NOMO-1 (cell line): Measurements from ENCODE around the gene NMBR.
"Not testable (repeated sequence)": the region's sequence is repeated elsewhere in the genome, so short reads cannot be mapped to it uniquely, and the experiment has no call there.

Experiments
- DNase-seq, 2 experiments: peaks; one replicate each; lab custom pipeline; 2025; ENCODE audit not compliant: unreplicated experiment in 2 of 2; lab: John Stamatoyannopoulos, UW

Gene NMBR

DNA sequence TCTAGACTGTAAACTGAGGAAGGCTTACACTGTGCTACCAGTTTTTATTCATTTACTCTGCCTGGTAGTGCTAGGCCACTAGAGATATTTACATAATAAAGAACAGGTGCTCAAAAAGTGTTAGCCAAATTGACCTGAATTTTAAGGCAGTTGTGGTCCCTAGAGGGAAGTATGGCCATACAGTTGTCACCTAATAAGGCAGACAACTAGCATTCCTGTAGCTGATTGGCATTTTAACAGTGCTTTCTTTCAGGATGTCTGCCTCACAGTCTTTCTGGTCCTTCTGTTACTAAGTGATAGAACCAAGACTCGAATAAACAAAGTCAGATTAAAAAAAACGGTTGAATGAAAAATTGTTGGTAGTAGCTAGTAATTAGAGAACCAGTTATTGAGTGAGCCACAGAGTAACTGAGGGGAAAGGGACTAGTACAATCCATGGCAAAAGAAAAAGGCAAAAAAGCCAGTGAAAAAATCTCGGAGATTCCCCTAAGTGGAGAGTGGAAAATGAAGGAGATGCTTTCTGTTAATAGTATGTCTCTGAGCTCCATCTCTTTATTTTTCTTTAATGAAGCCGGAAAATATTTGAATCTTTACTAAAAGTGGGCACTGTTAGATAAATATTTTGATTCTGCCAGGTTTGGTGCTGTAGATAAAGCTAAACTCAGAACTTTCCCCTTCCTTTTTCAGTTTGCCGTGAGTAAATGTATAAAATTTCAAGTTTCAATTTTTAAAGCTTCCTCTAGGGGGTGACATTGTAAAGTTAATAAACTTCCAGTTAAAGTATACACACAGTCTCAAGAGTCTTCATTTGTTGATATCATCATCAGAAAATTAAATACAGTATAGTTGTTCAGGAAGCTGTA lies 9.2 kb upstream of the NMBR start:
- DNase-seq = peak in 1 of 2 experiments; percentile 29

DNA sequence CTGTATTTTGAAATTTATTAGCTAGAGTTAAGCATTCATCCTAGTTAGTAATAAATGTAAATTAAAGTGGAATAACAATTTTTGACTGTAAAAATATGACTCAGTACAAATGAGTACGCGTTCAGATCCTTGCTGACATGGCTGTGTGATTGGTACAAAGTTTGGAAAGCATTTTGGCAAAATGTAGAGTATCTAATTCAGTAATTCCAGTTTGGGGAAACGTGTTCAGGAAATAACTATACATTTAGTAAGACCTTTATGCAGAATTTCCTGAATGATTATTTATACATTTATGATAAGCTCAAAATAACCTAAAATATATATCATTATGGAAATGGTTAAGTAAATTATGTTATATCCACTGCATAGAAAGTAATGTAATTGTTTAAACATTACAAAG lies 8.2 kb upstream of the NMBR start:
- DNase-seq = no peak

DNA sequence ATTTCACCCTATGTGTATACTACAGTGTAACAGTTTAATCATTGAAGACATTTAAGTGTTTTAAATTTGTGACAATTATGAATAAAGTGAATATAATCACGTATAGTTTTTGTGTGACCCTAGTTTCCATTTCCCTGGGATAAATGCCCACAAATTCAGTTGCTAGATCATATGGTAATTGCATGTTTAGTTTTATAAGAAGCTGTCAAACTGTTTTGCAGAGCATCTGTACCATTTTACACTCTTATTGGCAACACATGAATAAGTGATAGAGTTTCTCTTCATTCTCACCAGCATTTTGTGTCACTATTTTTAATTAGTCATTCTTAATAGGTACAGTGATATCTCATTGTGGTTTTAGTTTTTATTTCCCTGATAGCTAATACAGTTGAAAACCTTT lies 7.4 kb upstream of the NMBR start:
- no peak for DNase-seq

DNA sequence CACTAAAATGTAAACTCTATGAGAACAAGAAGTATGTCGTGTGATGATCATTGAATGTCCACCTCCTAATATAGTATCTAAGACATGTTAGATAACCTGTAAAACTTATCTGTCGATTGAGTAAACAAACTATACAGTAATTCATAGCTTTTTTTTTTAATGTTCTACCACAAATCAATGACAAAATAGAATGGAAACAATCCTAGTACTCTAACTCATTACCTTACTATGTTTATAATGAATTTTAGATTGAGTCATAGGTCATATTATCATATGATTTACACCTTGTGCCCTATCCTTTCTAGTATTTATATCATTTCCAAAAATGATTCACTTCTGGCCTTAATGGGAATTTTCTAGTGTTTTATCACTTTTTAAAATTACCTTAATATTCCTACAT lies 6.3 kb upstream of the NMBR start:
- no peak for DNase-seq

DNA sequence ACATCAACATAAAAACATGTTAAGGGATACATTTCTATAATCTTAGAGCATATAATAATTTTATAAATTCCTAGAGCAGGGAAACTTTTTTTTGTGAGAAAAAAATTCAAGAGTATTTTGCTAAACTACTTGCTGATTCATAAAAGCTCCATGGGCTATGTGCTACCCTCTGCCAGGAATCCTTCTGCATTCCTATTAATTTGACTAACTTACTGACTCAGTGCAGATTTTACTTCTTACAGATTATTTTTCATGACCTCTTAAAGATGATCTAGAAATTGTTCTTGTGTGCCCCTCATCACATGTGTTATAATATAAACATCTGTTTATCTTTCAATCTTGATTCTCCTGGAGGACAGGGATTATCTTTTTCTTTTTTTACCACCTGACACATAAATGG lies 5.8 kb upstream of the NMBR start:
- no peak for DNase-seq

DNA sequence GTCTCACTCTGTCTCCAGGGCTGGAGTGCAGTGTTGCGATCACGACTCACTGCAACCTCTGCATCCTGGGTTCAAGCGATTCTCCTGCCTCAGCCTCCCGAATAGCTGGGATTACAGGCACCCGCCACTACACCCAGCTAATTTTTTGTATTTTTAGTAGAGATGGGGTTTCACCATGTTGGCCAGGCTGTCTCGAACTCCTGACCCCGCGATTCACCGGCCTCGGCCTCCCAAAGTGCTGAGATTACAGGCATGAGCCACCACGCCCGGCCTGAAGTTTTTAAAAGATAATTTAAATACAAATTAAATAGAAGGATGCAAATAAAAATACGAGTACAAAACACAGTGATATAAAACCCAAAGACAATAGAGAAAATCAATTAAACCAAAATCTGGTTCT lies 5.4 kb downstream of the NMBR start:
- DNase-seq = not testable (repeated sequence)

DNA sequence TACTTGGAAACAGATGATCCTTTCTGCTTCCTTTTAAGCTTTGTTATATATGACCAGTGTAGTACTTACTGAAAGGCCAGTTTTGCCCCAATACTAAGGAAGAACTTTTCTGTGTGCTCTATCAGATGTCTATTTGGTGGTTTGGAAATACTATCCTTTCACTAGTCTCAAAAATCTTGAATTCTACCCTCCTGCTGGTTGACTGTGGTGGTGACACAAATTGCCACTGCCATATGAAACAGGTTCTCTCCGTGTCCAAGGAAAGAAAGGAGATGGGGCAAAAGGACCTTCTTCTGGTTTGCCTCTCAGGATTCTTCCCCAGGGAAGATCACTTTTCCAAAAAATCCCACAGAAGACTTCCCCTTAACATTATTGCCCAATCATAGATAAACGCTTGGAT lies 8.0 kb downstream of the NMBR start:
- no peak for DNase-seq

DNA sequence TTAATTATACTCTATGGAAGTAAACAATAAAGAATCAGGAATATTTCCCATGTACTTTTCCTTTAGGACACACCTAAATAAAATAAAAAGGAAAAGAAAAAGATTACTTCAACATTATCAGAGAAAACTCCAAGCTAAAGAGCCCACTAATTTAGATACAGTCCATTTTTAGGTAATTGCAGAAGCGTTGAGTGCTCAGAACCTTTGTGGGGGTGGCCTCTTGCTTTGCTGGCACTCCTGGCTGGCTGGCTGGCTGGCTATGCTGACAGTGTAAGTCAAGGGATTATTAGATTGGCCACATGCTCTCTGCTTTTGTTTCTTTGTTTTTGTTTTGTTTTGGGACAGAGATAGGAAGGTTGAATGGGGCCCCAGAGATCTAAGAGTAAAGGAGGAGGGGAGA lies 14.3 kb downstream of the NMBR start, which contains the start of gene GJE1:
TSS of gene GJE1 (plus strand) at position 301 of the 400 bp plus-strand sequence. CDS start 234 bp downstream, outside the sequence.
- no peak for DNase-seq

DNA sequence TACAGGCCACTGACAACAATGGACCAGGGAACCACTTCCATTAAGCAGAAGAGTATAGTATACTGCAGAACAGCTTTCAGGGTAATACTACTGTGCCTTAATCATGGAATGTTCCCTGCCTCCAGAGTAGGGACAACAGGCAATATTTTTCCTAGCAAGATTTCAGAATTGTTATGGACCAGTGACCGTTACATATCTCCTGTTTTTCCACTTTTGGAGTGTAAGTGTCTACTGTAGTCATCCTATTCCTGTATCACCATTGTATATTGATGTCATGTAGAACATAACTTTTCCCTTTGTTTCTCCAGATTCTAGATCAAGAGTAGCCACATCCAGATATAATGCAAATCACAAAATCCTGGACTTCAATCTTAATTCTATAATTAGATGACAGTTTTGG lies 16.1 kb downstream of the NMBR start:
- no peak for DNase-seq

DNA sequence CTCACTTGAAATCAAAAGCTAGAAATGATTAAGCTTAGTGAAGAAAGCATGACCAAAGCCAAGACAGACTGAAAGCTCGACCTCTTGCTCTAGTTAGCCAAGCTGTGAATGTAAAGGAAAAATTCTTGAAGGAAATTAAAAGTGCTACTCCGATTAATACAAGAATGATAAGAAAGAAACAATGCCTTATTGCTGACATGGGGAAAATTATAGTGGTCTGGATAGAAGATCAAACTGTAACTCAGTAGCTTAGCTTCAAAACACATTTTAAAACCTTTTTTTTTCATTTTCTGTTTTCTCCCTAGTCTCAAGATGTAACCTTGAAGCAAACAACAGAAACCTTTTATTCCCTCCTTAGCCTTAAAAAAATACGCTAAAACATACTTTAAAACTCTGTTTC lies 25.6 kb downstream of the NMBR start:
- DNase-seq = no peak

DNA sequence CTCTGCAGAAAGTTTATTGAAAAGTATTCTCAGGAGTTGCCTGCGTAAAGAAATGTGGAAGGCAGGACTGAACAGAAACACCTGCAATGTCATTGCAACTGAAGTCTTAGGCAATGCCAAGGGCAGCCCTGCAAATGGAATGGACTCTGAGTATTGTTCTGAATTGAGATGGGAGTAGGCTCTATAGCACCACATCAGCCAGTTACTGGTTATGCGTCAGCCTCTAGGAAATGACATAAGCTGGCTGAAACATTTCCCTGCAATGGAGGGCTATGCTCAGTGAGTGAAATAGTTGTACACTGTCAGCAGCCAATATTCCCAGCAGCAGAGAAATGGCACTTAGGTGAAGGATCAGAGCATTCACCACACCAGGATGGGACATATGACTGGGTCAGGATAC lies 28.0 kb downstream of the NMBR start:
- DNase-seq = no peak

DNA sequence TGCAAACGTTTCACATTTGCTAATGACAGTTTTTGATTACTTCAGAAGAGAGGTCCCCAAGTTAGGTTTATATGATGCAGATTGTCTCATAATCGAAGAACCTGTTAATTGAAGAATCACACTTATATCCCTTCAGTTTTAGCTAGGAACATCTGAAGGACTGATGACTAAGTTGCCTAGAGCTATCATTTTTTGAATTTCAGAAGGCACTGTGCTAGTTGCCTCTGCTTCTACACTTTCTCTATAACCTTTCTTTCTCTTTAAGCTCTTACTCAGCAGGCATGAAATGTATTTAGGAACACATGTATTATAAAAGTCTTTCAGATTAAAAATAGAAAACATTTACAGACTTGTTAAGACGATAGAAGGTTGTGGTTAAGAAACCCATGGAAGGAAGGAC lies 28.6 kb downstream of the NMBR start:
- no peak for DNase-seq

DNA sequence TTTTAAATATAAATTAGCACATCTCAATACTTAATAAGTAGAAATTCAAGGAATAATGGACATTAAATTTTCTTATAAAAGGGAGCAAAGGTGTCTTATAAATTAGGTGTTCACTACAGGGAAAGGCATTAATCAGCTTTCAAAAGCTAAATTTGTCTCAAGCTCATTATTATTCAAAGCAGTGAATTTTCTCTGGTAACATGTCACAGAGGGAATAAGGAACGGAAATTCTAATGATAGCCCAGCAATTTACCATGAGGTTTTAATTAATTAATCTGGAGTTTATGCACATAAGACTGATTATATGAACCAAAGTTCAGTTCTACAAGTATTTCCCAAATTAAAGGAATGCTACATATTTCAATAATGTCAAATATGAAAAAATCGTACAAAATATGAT lies 29.6 kb downstream of the NMBR start:
- no peak for DNase-seq

DNA sequence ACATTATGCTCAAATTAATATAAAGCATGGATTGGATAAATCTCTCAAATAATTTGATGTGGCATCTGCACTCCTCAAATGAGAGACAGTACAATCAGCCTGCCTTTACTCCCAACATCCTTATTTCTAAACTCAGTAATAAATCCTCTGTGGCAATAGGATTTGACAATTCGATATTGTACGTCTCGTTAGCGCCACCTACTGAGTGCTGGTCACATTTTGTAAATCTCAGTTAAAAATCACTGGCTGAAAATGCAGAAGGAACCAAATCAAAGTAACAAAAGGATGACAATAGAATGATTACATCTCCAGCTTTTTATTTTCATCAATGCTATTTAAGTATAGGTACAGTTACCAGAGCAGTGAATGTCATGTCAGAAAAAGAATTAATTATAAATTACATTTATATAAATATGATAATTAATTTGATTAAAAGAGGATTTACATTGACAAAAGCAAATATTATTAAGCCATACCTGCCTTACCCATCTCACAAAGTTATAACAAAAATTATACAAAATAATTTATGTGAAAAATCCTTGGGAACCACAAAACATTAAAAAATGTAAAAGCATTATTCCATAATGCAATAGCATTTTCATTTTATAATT lies 34.4 kb downstream of the NMBR start:
- DNase-seq = peak; percentile 41 to 65

DNA sequence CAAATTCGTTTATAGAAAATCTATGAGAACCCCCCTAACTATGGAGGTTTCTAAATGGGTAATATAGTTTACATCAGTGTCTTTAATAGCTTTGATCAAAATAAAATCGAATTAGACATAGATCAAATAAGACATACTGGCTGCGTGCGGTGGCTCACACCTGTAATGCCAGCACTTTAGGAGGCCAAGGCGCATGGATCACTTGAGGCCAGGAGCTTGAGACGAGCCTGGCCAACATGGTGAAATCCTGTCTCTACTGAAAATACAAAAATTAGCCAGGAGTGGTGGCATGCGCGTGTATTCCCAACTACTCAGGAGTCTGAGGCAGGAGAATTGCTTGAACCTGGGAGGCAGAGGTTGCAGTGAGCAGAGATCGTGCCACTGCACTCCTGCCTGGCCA lies 36.1 kb downstream of the NMBR start:
- not testable (repeated sequence) for DNase-seq

DNA sequence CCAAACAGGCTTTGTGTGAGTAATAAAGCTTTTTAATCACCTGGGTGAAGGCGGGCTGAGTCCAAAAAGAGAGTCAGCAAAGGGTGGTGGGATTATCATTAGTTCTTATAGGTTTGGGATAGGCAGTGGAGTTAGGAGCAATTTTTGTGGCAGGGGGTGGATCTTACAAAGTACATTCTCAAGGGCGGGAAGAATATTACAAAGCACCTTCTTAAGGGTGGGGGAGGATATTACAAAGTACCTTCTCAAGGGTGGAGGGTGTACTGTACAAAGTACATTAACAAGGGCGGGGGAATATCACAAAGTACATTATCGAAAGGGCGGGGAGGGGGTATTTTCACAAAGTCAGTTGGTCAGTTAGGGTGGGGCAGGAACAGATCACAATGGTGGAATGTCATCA lies 42.1 kb downstream of the NMBR start:
- DNase-seq = not testable (repeated sequence)

DNA sequence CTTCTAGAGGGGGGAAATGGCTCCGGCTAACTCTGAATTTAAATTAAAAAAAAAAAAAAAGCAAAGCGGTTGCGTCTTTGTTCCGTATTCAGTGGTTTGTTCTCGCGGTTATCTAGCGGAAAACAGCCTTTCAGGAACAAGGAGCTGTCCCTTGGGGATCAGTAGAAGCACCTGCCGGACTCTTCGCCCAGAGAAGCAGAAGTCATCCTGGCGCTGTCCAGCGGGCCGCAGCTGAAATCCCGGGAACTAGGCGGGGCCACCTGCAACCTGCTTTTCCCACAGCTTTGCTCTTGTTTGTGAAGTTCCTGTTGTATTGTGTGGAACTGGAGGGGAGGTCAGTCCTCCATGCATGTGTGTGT lies 58.1 kb downstream of the NMBR start:
- no peak for DNase-seq

DNA sequence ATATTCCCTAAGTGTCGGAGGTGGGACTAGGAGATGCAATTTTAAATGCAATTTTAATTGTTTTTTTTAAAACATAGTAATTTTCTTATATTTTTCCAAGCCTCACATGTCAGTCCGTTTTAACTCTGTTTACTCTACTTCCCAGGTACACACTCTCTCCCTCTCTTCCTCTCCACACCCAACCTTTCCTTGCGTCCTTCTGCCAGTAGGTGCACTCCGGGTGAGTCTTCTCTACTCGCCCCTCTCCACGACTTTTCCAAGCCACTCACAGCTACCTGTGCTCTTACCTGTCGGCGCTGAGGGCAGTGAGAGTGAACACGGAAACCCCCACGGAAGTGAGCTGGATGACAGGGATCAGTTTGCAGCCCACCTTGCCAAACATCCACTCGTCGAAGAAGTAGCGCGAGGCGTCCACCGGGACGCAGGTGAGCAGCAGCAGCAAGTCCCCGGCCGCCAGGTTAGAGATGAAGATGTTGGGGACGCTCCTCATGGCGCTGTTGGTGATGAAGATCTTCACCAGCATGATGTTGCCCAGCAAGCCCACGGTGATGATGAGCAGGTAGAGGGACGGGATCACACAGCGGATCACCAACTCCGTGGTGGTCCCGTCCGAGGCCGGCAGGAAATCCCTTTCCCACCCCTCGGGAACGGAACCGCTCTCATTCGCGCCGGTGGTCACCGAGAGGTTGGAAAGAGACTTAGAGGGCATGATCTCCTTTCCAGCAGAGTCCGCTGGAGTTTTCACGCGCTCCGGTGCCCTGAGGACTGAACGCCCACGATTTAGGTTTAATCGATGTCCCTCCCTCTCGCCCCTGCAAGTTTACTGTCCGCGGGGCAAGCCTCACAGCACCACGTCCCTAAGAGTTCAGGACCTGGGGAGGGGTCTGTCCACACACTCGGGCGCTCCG lies 58.7 kb downstream of the NMBR start:
- no peak for DNase-seq

DNA sequence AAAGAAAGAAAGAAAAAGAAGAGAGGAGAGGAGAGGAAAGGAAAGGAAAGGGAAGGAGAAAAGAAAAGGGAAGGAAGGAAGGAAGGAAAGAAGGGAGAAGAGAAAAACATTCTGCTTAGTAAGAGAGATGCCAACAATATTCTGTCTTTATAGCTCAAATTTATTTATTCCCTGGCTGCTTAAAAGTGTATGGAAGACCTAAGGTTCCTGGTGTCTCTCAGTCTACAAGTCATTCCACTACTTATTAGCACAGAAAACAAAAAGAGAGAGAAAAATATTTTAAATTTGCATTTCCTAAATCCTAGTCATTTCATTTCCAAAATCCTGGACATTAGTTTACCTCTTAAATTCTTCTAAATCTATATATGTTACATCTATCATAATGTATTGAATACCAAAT lies 67.8 kb downstream of the NMBR start:
- DNase-seq = no peak

DNA sequence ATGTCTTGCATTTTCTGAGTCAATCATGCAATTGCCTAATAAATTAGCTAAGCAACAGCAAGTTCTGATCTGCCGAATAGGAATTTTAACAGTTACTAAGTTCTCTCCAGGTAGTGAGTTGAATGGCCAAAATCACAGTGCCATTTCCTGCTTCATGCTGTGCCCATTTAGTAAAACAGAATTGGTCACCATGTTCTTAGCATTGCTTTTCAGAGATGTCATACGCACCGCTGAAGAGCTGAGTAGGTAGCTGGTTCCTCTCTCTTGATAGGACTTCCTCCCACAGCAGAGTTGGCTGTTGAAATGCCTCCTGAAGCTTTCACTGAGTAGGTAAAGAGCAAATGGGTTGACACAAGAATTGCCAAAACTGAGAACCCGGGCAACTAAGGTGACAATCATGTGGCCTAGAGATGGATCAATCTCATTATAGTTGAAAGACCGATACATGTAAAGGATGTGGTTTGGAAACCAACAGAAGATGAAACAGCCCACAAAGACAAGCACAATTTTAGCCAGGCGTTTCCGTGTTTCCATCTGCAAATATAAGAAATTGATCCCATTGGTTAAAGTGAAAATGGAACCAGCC lies 71.3 kb downstream of the NMBR start:
- no peak for DNase-seq

DNA sequence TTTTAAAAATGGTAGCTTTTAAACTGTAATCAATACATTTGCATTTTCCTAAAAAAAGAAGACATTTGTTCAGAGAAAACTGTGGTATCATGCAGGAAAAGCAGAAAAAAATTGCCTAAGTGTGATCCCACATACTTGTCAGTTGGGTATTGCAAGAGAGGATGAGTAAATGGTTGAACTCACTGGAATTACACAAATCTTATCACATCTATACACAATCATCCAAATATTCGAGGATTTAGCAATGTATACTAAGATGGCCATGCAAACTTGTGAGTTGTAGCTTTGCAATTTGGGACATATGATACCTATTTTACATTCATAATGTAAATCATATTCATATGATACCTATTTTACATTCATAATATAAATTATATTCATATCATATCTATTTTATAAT lies 72.4 kb downstream of the NMBR start:
- DNase-seq = no peak
